GM12878 (cell line): Measurements from ENCODE around the gene SSU72. TPM values are rescaled to one million over a fixed set of nuclear protein-coding genes. Genes with fewer than 3 reads are reported as not detected.

Experiments used
- ATAC-seq: fragments of 200-7000 bp; cut with Tn5 transposase; 3 replicates; pipeline ENCODE4 v1.9.1; 2020; ENCODE audit warnings: mild to moderate bottlenecking, moderate library complexity
- BruUV-seq: library from RNA; stranded (reverse); fragments of 400-500 nt; replicated peaks from 2 replicates; lab custom pipeline; 2021; lab: Mats Ljungman, UMichigan
- CTCF ChIA-PET: fragments of 300-600 bp; sonication (Branson Sonifier 250); formaldehyde crosslinking; extraction: SDS; loops from one replicate; lab custom pipeline; 2021; ENCODE audit warnings: inconsistent platforms; lab: Yijun Ruan, JAX
- POLR2A ChIA-PET: fragments of 350-600 bp; formaldehyde crosslinking; extraction: SDS; loops from one replicate; lab custom pipeline; 2021; ENCODE audit warnings: inconsistent platforms; lab: Charles Lee
- RAD21 ChIA-PET: fragments of 300-600 bp; sonication (Branson Sonifier 250); formaldehyde crosslinking; loops from one replicate; lab custom pipeline; 2023; ENCODE audit warnings: antibody characterized with exemption; ENCODE audit not compliant: unreplicated experiment; lab: Charles Lee
- SMC1A ChIA-PET: fragments of 300-600 bp; sonication (Branson Sonifier 250); formaldehyde crosslinking; loops from one replicate; lab custom pipeline; 2023; ENCODE audit not compliant: unreplicated experiment, uncharacterized antibody; lab: Charles Lee
- DNase-seq: peaks from one replicate; pipeline ENCODE4 v3.0.0-alpha.2; 2011; ENCODE audit warnings: low read depth, low spot score
- FAIRE-seq: peaks from 3 replicates; lab custom pipeline; 2011; peaks lifted over from hg19 to GRCh38; lab: Jason Lieb, UNC
- H2AFZ ChIP-seq: 2 replicates; pipeline ENCODE4 v1.6.0; 2011; ENCODE audit warnings: low read depth, low read length, control low read depth; ENCODE audit not compliant: control insufficient read depth
- H3K27ac ChIP-seq: 2 replicates; pipeline ENCODE4 v1.5.1; 2011; ENCODE audit warnings: control low read depth; ENCODE audit not compliant: control insufficient read depth, insufficient read depth
- H3K27me3 ChIP-seq, 2 experiments: replicated peaks in 1 of 2; 2 replicates each; pipeline versions ENCODE4 v1.6.0 to v1.6.1; 2011; ENCODE audit warnings: low read length in 1 of 2; ENCODE audit not compliant: control insufficient read depth in 2 of 2, insufficient read depth in 2 of 2
- H3K36me3 ChIP-seq, 2 experiments: 2 replicates each; pipeline ENCODE4 v1.5.1; 2011; ENCODE audit warnings: low read length in 1 of 2; ENCODE audit not compliant: control insufficient read depth in 2 of 2, insufficient read depth in 2 of 2
- H3K4me1 ChIP-seq: 2 replicates; pipeline ENCODE4 v1.6.1; 2011; ENCODE audit warnings: mild to moderate bottlenecking, low read length, moderate library complexity, mixed read lengths; ENCODE audit not compliant: control insufficient read depth, insufficient read depth
- H3K4me2 ChIP-seq: 2 replicates; pipeline ENCODE4 v1.6.0; 2011; ENCODE audit warnings: control low read depth; ENCODE audit not compliant: control insufficient read depth, insufficient read depth
- H3K4me3 ChIP-seq: fragments of 200-600 bp; sonication (generic); 2 replicates; pipeline ENCODE4 v1.5.1; 2016
- H3K79me2 ChIP-seq: 2 replicates; pipeline ENCODE4 v1.6.0; 2011; ENCODE audit warnings: low read length; ENCODE audit not compliant: control insufficient read depth, insufficient read depth
- H3K9ac ChIP-seq: 2 replicates; pipeline ENCODE4 v1.8.0; 2011; ENCODE audit warnings: low read length, control low read depth, mixed read lengths; ENCODE audit not compliant: control insufficient read depth, insufficient read depth
- H3K9me3 ChIP-seq: replicated peaks from 3 replicates; pipeline ENCODE4 v1.5.1; 2011; ENCODE audit warnings: mild to moderate bottlenecking, low read length; ENCODE audit not compliant: control insufficient read depth, insufficient read depth
- H4K20me1 ChIP-seq: 2 replicates; pipeline ENCODE4 v1.6.0; 2011; ENCODE audit not compliant: control insufficient read depth, insufficient read depth
- BCL11A ChIP-seq: IDR thresholded peaks from 2 replicates; pipeline ENCODE4 v1.6.1; 2011; ENCODE audit warnings: low read depth, low read length
- FOS ChIP-seq: IDR thresholded peaks from 3 replicates; pipeline ENCODE4 v1.6.1; 2011; ENCODE audit warnings: borderline replicate concordance; ENCODE audit not compliant: insufficient read length; ENCODE audit errors: extremely low read depth
- MYC ChIP-seq: IDR thresholded peaks from 2 replicates; pipeline ENCODE4 v1.6.1; 2011; ENCODE audit warnings: mild to moderate bottlenecking, low read length, moderate library complexity, inconsistent platforms; ENCODE audit not compliant: insufficient read depth, insufficient replicate concordance, insufficient read length, severe bottlenecking
- NFIC ChIP-seq: IDR thresholded peaks from 2 replicates; pipeline ENCODE4 v1.6.1; 2012; ENCODE audit warnings: low read depth, mild to moderate bottlenecking, inconsistent platforms, low read length, moderate library complexity
- NR2F1 ChIP-seq: fragments of 450-650 bp; conservative IDR thresholded peaks from 2 replicates; pipeline ENCODE4 v1.6.1; 2017; ENCODE audit warnings: mild to moderate bottlenecking
- SUZ12 ChIP-seq: fragments of 200-600 bp; sonication (generic); IDR thresholded peaks from one replicate; pipeline ENCODE4 v1.6.1; 2018; ENCODE audit warnings: antibody characterized with exemption, mild to moderate bottlenecking; ENCODE audit not compliant: unreplicated experiment
- ZNF207 ChIP-seq: fragments of 450-650 bp; IDR thresholded peaks from 2 replicates; pipeline ENCODE4 v1.6.1; 2014; ENCODE audit warnings: antibody characterized with exemption, mild to moderate bottlenecking, borderline replicate concordance
- WGBS: methylation state at CpG from one replicate; pipeline ENCODE4 v1.1.6; 2016; ENCODE audit warnings: low lambda C conversion rate; ENCODE audit not compliant: insufficient replicate concordance, insufficient coverage; ENCODE audit errors: missing lambda C conversion rate; 5-methylcytosine and 5-hydroxymethylcytosine counted together
- in situ Hi-C: fragments of 300-500 bp; cut with MboI; formaldehyde crosslinking; loops from 9 replicates; pipeline ENCODE4 v1.14.3; 2018; ENCODE audit warnings: mixed read lengths
- intact Hi-C: fragments of 100-400 bp; cut with micrococcal nuclease; formaldehyde crosslinking; loops from one replicate; pipeline ENCODE4 v1.14.2; 2022; ENCODE audit not compliant: unreplicated experiment
- polyA plus RNA-seq, 11 experiments: library from polyadenylated mRNA; depleted of rRNA in 4 of 11; unstranded in 6 of 11; stranded (reverse) in 5 of 11; fragments of >200 nt; fragmentation: Nextera tagmentation in 4 of 11; fragmentation: Illumina TruSeq in 1 of 11; extraction: Ambion mirVana in 4 of 11; extraction: Trizol in 1 of 11; gene quantifications; 1 replicate in 1 of 11; 2 replicates in 10 of 11; pipeline versions ENCODE4 v1.2.1 to v1.2.3, GENCODE V29; 2011 to 2016; ENCODE audit warnings: inconsistent platforms in 2 of 11, missing spikeins in 2 of 11, low read depth in 1 of 11
- total RNA-seq, 4 experiments: library from RNA; depleted of rRNA in 3 of 4; stranded (reverse); fragments of >200 nt in 3 of 4; fragmentation: Illumina TruSeq in 1 of 4; extraction: Trizol in 1 of 4; gene quantifications; 2 replicates each; pipeline versions ENCODE4 v1.2.1 to v1.2.3, GENCODE V29; 2013 to 2021
- TF ChIP-seq, protein P1 (sequence below): fragments of 450-650 bp; formaldehyde crosslinking; IDR thresholded peaks from 2 replicates; pipeline ENCODE4 v1.4.0; 2022; ENCODE audit warnings: mild to moderate bottlenecking, moderate library complexity
- TF ChIP-seq, protein P2 (sequence below): IDR thresholded peaks from 2 replicates; pipeline ENCODE4 v1.6.1; 2011; ENCODE audit warnings: borderline replicate concordance, low read depth, mild to moderate bottlenecking, moderate library complexity, mixed read lengths, low read length; ENCODE audit not compliant: insufficient read depth; ENCODE audit errors: extremely low read length
- TF ChIP-seq, protein P3 (sequence below): fragments of 450-650 bp; IDR thresholded peaks from 2 replicates; pipeline ENCODE4 v1.6.1; 2016; ENCODE audit warnings: mild to moderate bottlenecking, moderate library complexity, borderline replicate concordance

Gene SSU72
- total and polyA plus RNA-seq, 10 of the 15 experiments (the other 5 are each of a cell fraction or from before 2014, with no cell fraction given), result 28.6 to 172 (median 67.7) TPM

DNA sequence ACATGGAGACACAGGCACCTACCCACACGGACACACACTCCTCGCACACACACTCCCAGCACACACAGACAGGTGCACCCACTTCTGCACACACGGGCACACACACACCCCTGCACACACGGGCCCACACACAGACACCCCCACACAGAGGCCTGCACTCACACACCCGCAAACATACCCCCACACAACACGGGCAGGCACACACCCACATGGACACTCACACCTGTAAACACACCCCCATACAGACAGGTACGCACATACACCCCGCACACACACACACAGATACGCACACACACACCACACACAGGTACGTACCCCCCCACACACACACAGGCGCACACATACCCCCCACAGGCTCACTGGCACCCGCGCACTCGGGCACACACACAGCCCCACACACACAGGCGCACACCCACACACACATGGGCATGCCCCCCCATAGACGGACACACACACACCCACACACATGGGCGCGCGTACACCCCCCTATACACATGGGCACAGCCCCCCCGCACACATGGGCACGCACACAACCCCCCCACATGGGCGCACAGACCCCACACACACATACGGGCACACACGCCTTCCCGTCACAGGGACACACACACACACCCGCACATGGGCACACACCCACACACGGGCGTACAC lies 56.6 kb downstream of the SSU72 start:
- WGBS, result 95% methylated on average over 19 of the region's 28 CpGs
- ChIA-PET CTCF (no interaction called here), SMC1A (no interaction called here), POLR2A (no interaction called here), RAD21 (no interaction called here)
- Histone ChIP-seq H2AFZ (no peak overlapping the region), H3K27me3 (no peaks in the 10 kb centered on the region), H3K27ac (no peak overlapping the region), H3K4me1 (no peaks in the 10 kb centered on the region), H3K79me2 (peaks cover 7% of the 10 kb centered on the region), H3K9me3 (no peaks in the 10 kb centered on the region), H4K20me1 (no peaks in the 10 kb centered on the region), H3K9ac (no peak overlapping the region), H3K4me3 (no peak overlapping the region), H3K4me2 (no peak overlapping the region)
- intact Hi-C loops, result no loop called here
- BruUV-seq, result no TSS peak
- DNase-seq (no peak), ATAC-seq (no peak), FAIRE-seq (no peak)
- TF ChIP-seq NFIC (no peak), SUZ12 (no peak), MYC (no peak), NR2F1 (no peak), BCL11A (no peak), FOS (no peak), ZNF207 (no peak)
- TF ChIP-seq, protein P1, sequence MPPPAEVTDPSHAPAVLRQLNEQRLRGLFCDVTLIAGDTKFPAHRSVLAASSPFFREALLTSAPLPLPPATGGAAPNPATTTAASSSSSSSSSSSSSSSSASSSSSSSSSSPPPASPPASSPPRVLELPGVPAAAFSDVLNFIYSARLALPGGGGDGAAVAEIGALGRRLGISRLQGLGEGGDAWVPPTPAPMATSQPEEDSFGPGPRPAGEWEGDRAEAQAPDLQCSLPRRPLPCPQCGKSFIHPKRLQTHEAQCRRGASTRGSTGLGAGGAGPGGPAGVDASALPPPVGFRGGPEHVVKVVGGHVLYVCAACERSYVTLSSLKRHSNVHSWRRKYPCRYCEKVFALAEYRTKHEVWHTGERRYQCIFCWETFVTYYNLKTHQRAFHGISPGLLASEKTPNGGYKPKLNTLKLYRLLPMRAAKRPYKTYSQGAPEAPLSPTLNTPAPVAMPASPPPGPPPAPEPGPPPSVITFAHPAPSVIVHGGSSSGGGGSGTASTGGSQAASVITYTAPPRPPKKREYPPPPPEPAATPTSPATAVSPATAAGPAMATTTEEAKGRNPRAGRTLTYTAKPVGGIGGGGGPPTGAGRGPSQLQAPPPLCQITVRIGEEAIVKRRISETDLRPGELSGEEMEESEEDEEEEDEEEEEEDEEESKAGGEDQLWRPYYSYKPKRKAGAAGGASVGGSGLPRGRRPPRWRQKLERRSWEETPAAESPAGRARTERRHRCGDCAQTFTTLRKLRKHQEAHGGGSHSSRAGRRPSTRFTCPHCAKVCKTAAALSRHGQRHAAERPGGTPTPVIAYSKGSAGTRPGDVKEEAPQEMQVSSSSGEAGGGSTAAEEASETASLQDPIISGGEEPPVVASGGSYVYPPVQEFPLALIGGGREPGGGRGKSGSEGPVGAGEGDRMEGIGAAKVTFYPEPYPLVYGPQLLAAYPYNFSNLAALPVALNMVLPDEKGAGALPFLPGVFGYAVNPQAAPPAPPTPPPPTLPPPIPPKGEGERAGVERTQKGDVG (CRISPR knock-in tag), result no peak
- TF ChIP-seq, protein P2, sequence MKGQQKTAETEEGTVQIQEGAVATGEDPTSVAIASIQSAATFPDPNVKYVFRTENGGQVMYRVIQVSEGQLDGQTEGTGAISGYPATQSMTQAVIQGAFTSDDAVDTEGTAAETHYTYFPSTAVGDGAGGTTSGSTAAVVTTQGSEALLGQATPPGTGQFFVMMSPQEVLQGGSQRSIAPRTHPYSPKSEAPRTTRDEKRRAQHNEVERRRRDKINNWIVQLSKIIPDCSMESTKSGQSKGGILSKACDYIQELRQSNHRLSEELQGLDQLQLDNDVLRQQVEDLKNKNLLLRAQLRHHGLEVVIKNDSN, result no peak
- TF ChIP-seq, protein P3, sequence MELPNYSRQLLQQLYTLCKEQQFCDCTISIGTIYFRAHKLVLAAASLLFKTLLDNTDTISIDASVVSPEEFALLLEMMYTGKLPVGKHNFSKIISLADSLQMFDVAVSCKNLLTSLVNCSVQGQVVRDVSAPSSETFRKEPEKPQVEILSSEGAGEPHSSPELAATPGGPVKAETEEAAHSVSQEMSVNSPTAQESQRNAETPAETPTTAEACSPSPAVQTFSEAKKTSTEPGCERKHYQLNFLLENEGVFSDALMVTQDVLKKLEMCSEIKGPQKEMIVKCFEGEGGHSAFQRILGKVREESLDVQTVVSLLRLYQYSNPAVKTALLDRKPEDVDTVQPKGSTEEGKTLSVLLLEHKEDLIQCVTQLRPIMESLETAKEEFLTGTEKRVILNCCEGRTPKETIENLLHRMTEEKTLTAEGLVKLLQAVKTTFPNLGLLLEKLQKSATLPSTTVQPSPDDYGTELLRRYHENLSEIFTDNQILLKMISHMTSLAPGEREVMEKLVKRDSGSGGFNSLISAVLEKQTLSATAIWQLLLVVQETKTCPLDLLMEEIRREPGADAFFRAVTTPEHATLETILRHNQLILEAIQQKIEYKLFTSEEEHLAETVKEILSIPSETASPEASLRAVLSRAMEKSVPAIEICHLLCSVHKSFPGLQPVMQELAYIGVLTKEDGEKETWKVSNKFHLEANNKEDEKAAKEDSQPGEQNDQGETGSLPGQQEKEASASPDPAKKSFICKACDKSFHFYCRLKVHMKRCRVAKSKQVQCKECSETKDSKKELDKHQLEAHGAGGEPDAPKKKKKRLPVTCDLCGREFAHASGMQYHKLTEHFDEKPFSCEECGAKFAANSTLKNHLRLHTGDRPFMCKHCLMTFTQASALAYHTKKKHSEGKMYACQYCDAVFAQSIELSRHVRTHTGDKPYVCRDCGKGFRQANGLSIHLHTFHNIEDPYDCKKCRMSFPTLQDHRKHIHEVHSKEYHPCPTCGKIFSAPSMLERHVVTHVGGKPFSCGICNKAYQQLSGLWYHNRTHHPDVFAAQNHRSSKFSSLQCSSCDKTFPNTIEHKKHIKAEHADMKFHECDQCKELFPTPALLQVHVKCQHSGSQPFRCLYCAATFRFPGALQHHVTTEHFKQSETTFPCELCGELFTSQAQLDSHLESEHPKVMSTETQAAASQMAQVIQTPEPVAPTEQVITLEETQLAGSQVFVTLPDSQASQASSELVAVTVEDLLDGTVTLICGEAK, result no peak
- TF ChIP-seq, all 136 proteins: peak for 0
- in situ Hi-C loops, result no loop called here
- peaks cover 0 to 13% of the 10 kb centered on the region in 2 experiments; a peak in 2 of 4 replicates for H3K36me3 ChIP-seq
